ENCODE measurements around the gene CADM1. TPM values are rescaled to one million over a fixed set of nuclear protein-coding genes. Genes with fewer than 3 reads are reported as not detected.

CADM1 gene
- total RNA-seq, 4 donors from 2014 or later, result 1.2 to 2.5 (median 2.2) TPM

GRCh38 chr11:115178705-115179104, 325.5 kb downstream of the CADM1 start:
- ATAC-seq, result no peak
- H3K27me3 ChIP-seq, result no peaks in the 10 kb centered on the region
- TF ChIP-seq POLR2A (IDR thresholded peaks at IDR 0.05) (no peak), CTCF (IDR thresholded peaks at IDR 0.05 in 4 of 5, conservative IDR thresholded peaks at IDR 0.05 in 1 of 5) (no peak)
- H3K4me3 ChIP-seq, result no peak overlapping the region
- H3K36me3 ChIP-seq, result no peaks in the 10 kb centered on the region
- no peaks in the 10 kb centered on the region for H3K9me3 ChIP-seq
- no peak for DNase-seq
- H3K27ac ChIP-seq, result no peak overlapping the region
- H3K4me1 ChIP-seq, result peaks cover 12 to 23% of the 10 kb centered on the region in 2 donors
- intact Hi-C loops (cut with DNase I; ENCODE audit: low total_unique reads) (no loop called here), in situ Hi-C loops (cut with MboI; ENCODE audit: low sequenced_read_pairs in 4 of 4) (no loop called here)

- ATAC-seq, result no peak
- H3K4me3 ChIP-seq, result no peak overlapping the region
- no peaks in the 10 kb centered on the region for H3K27me3 ChIP-seq
- TF ChIP-seq POLR2A (IDR thresholded peaks at IDR 0.05), result no peak
- TF ChIP-seq CTCF (IDR thresholded peaks at IDR 0.05 in 4 of 5, conservative IDR thresholded peaks at IDR 0.05 in 1 of 5), result no peak
- H3K9me3 ChIP-seq, result no peaks in the 10 kb centered on the region
- DNase-seq, result no peak
- no peak overlapping the region for H3K27ac ChIP-seq
- H3K4me1 ChIP-seq, result peaks cover 18 to 19% of the 10 kb centered on the region in 2 donors
- intact Hi-C loops (cut with DNase I; ENCODE audit: low total_unique reads) (no loop called here), in situ Hi-C loops (cut with MboI; ENCODE audit: low sequenced_read_pairs in 4 of 4) (no loop called here)
- no peaks in the 10 kb centered on the region for H3K36me3 ChIP-seq
Observed at GRCh38 chr11:115173136-115173535, 331.1 kb downstream of the CADM1 start.

- no peaks in the 10 kb centered on the region for H3K27me3 ChIP-seq
- intact Hi-C loops (cut with DNase I; ENCODE audit: low total_unique reads) (no loop called here), in situ Hi-C loops (cut with MboI; ENCODE audit: low sequenced_read_pairs in 4 of 4) (no loop called here)
Observed at GRCh38 chr11:115170133-115170815, 333.9 kb downstream of the CADM1 start.

GRCh38 chr11:115169251-115169650, 335.0 kb downstream of the CADM1 start:
- H3K4me1 ChIP-seq, result peaks cover 25 to 31% of the 10 kb centered on the region in 2 donors
- ATAC-seq (no peak), DNase-seq (no peak)
- H3K27me3 ChIP-seq, result no peaks in the 10 kb centered on the region
- H3K27ac ChIP-seq, result peak overlapping the region; percentile 40 to 78 (median 72)
- intact Hi-C loops (cut with DNase I; ENCODE audit: low total_unique reads) (loop anchor here (10.0 kb wide), 1 partner anchor 126 kb away; no protein-coding TSS in a partner anchor), in situ Hi-C loops (cut with MboI; ENCODE audit: low sequenced_read_pairs in 4 of 4) (no loop called here)
- H3K4me3 ChIP-seq, result no peak overlapping the region
- no peaks in the 10 kb centered on the region for H3K9me3 ChIP-seq
- no peaks in the 10 kb centered on the region for H3K36me3 ChIP-seq
- TF ChIP-seq POLR2A (IDR thresholded peaks at IDR 0.05) (no peak), CTCF (IDR thresholded peaks at IDR 0.05 in 4 of 5, conservative IDR thresholded peaks at IDR 0.05 in 1 of 5) (no peak)

More at GRCh38 chr11:115170133-115170815, 333.9 kb downstream of the CADM1 start:
- TF ChIP-seq POLR2A (IDR thresholded peaks at IDR 0.05) (no peak), CTCF (IDR thresholded peaks at IDR 0.05 in 4 of 5, conservative IDR thresholded peaks at IDR 0.05 in 1 of 5) (peak; percentile 32 to 69 (median 56))
- ATAC-seq (no peak), DNase-seq (no peak)
- Histone ChIP-seq H3K4me1 (peaks cover 25 to 31% of the 10 kb centered on the region in 2 donors), H3K36me3 (no peaks in the 10 kb centered on the region), H3K4me3 (no peak overlapping the region), H3K9me3 (no peaks in the 10 kb centered on the region), H3K27ac (no peak overlapping the region)

Data from gastrocnemius medialis (tissue), 4 donors.